Heart left ventricle (tissue), 16 donors: ENCODE results near the gene BTBD6. TPM values are rescaled to one million over a fixed set of nuclear protein-coding genes. Genes with fewer than 3 reads are reported as not detected.

Experiments
- ATAC-seq, 4 donors: fragments of 200-7000 bp; cut with Tn5 transposase; one replicate each; pipeline ENCODE4 v1.9.1; 2020 to 2022; ENCODE audit warnings: moderate library complexity in 4 of 4, mild to moderate bottlenecking in 3 of 4, moderate number of reproducible peaks in 1 of 4
- DNase-seq, 5 donors: peaks; one replicate each; pipeline ENCODE4 v3.0.0-alpha.2; 2020
- H3K27ac ChIP-seq, 12 donors: fragments of 200-600 bp; sonication (generic) in 4 of 12; one replicate each; pipeline versions ENCODE4 v1.5.0 to v1.8.0; 2016 to 2022; ENCODE audit warnings: mild to moderate bottlenecking in 2 of 12
- H3K27me3 ChIP-seq, 9 donors: fragments of 200-600 bp; sonication (generic) in 2 of 9; one replicate each; pipeline versions ENCODE4 v1.5.1 to v1.8.0; 2016 to 2022; ENCODE audit warnings: mild to moderate bottlenecking in 3 of 9
- H3K36me3 ChIP-seq, 9 donors: fragments of 200-600 bp; sonication (generic) in 2 of 9; one replicate each; pipeline versions ENCODE4 v1.5.0 to v1.8.0; 2018 to 2022; ENCODE audit warnings: mild to moderate bottlenecking in 2 of 9
- H3K4me1 ChIP-seq, 12 donors: fragments of 200-600 bp; sonication (generic) in 4 of 12; one replicate each; pipeline versions ENCODE4 v1.5.0 to v1.8.0; 2016 to 2022; ENCODE audit warnings: mild to moderate bottlenecking in 3 of 12
- H3K4me3 ChIP-seq, 12 donors: fragments of 200-600 bp; sonication (generic) in 4 of 12; one replicate each; pipeline versions ENCODE4 v1.5.0 to v1.8.0; 2017 to 2022; ENCODE audit warnings: mild to moderate bottlenecking in 9 of 12, moderate library complexity in 4 of 12
- H3K9me3 ChIP-seq, 12 donors: fragments of 200-600 bp; sonication (generic) in 4 of 12; one replicate each; pipeline versions ENCODE4 v1.5.0 to v1.8.0; 2016 to 2022; ENCODE audit warnings: mild to moderate bottlenecking in 1 of 12
- CTCF ChIP-seq, 12 donors: fragments of 200-600 bp; sonication (generic) in 4 of 12; IDR thresholded peaks; one replicate each; pipeline versions ENCODE4 v1.5.0 to v1.8.0; 2018 to 2022; ENCODE audit warnings: antibody characterized with exemption in 12 of 12, mild to moderate bottlenecking in 5 of 12
- POLR2A ChIP-seq, 2 donors: fragments of 450-650 bp; IDR thresholded peaks; one replicate each; pipeline ENCODE4 v1.6.1; 2017; ENCODE audit warnings: antibody characterized with exemption in 2 of 2, mild to moderate bottlenecking in 2 of 2, moderate library complexity in 2 of 2
- WGBS, 4 donors: extraction: QIAGEN DNeasy Blood & Tissue Kit in 2 of 4; methylation state at CpG; one replicate each; pipeline versions ENCODE4 v1.1.5 to v1.1.7; 2013 to 2018; 5-methylcytosine and 5-hydroxymethylcytosine counted together
- intact Hi-C, 10 donors: fragments of 100-400 bp; cut with DNase I; formaldehyde crosslinking; loops; one replicate each; pipeline versions ENCODE4 v1.11.1 to v1.14.2; 2022
- polyA plus RNA-seq, 2 donors: library from polyadenylated mRNA; stranded (reverse); fragments of 200-250 nt; gene quantifications; one replicate each; pipeline ENCODE4 v1.2.3, GENCODE V29; 2013
- total RNA-seq, 9 donors: library from RNA; depleted of rRNA in 2 of 9; stranded (reverse); fragments of >200 nt in 2 of 9; fragmentation: NEBNext Ultra II Directional in 3 of 9; extraction: Animal tissue kit (Norgen Biotek cat#: 25700) in 3 of 9; gene quantifications; one replicate each; pipeline versions ENCODE4 v1.1.0 to v1.2.4, GENCODE V29; 2016 to 2023
- donor health status: ischemic (EF 13 %, LVEDD 7.1; RV severe dilation, severe dysfunction).
- donor health status: healthy with polysubstance abuse.
- donor health status: DM: no; HTN: yes; CAD: no.
- donor health status: DM: no; HTN: no; CAD: no.
- donor health status: ischemic (EF 25% LVEDD 6.9; RV normal size, moderate dysfunction).
- donor health status: ischemic (EF 25% LVEDD 5.7; RV mildly dilated, moderate dysfunction).
- donor health status: healthy.
- donor health status: DM: yes; HTN: yes; CAD: no.
- donor health status: ischemic (EF 35%, LVEDD 5.7; RV mildly dilated, moderate dysfunction).
- donor health status: nonischemic (EF 11% LVEDD 7.7; RV severe dilation, severe dysfunction).
- donor health status: DM: yes; HTN: yes; CAD: no.
- donor health status: PGD.
- donor health status: ischemic (EF 29% LVEDD 5.4; RV normal size, mild dysfunction).
- donor health status: nonischemic (EF 23%, LVEDD 6.1; RV moderate dilation, normal function).

Gene BTBD6
- total and polyA plus RNA-seq, 11 donors, result 28.8 to 56.3 (median 36.9) TPM

- peak overlapping the region; percentile 35 to 95 (median 61) for H3K27ac ChIP-seq
- no peak for DNase-seq
- 55 to 80% (median 57%) methylated on average over 1 to 20 of the region's 20 CpGs for WGBS, 4 donors
- TF ChIP-seq POLR2A (IDR thresholded peaks at IDR 0.05) (no peak), CTCF (IDR thresholded peaks at IDR 0.05) (no peak)
- intact Hi-C loops, result loop anchor here (2.0 to 10.0 kb wide), 16 partner anchors 45 to 325 kb away; partner anchors contain the start of genes TMEM121 (in 2 of the 10), AHNAK2 (in 1 of the 10) and BTBD6 (in 1 of the 10)
- H3K27me3 ChIP-seq, result peaks cover 0 to 29% (median 5%) of the 10 kb centered on the region in 9 donors
- H3K9me3 ChIP-seq, result no peaks in the 10 kb centered on the region
- no peaks in the 10 kb centered on the region for H3K36me3 ChIP-seq
- ATAC-seq, result peak in 1 of 4 donors; percentile 3
- no peak overlapping the region for H3K4me3 ChIP-seq
- H3K4me1 ChIP-seq, result peaks cover 0 to 100% (median 66%) of the 10 kb centered on the region in 12 donors
These were observed 46.3 kb upstream of the BTBD6 start for GRCh38 chr14:105201925-105202513.

DNA sequence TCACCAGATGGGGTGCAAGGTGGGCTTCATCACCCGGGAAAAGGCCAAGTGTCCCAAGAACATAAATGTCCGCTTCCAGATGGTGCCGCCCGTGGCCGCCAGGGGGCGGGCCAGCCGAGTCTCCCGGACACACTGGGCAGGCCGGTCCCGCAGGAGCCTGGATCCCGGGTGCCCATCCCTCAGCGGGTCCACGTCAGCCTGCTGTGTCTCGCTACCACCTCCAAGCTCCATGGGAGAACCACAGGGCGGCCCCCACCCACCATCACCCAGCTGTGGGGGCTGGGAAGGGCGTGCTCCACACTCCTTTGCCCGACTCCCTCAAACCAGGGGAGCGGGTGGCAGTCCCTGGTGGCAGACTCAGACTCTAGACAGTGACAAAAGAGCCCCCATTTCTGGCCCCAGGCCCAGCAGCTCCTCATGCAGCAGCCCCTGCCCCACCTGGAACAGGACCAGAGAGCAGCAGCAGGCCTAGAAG is 45.2 kb upstream of the BTBD6 start:
- Histone ChIP-seq H3K9me3 (no peaks in the 10 kb centered on the region), H3K4me3 (no peak overlapping the region), H3K36me3 (no peaks in the 10 kb centered on the region), H3K4me1 (peaks cover 0 to 98% (median 59%) of the 10 kb centered on the region in 12 donors), H3K27me3 (peaks cover 0 to 21% (median 0%) of the 10 kb centered on the region in 9 donors), H3K27ac (peak overlapping the region in 8 of 12 donors; percentile 51 to 95 (median 72))
- DNase-seq, result peak; percentile 73 to 88 (median 76)
- intact Hi-C loops, result loop anchor here (1.0 to 10.0 kb wide), 16 partner anchors 44 to 324 kb away; partner anchors contain the start of genes TMEM121 (in 2 of the 10), AHNAK2 (in 1 of the 10) and BTBD6 (in 1 of the 10)
- TF ChIP-seq POLR2A (IDR thresholded peaks at IDR 0.05) (no peak), CTCF (IDR thresholded peaks at IDR 0.05) (peak; percentile 86 to 97 (median 93))
- 8 to 11% (median 10%) methylated on average over 4 to 18 of the region's 18 CpGs for WGBS, 4 donors
- peak; percentile 13 to 45 (median 30) for ATAC-seq

DNA sequence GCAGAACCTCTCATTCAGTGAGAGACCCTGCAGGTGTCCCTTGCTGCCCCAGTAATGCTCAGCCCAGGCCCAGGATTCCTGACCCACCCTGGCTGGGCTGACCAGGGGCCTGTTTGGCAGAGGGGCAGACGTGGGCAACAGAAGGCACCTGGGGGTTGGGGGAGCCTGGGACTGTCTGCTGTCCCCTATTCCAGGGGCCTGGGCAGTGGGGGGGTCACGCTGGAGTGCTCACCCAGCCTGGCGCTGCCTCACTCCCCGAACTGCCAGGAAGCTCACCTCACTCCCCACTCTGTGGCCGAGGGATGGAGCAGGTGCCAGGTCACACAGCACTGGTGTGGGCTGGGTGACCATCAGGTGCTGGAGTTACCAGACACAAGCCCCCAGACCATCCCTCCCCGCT is 44.6 kb upstream of the BTBD6 start:
- H3K4me3 ChIP-seq, result no peak overlapping the region
- no peaks in the 10 kb centered on the region for H3K9me3 ChIP-seq
- peak overlapping the region in 3 of 12 donors; percentile 9 to 81 (median 75) for H3K27ac ChIP-seq
- DNase-seq (no peak), ATAC-seq (no peak)
- H3K4me1 ChIP-seq, result peaks cover 0 to 92% (median 54%) of the 10 kb centered on the region in 12 donors
- TF ChIP-seq CTCF (IDR thresholded peaks at IDR 0.05), result no peak
- TF ChIP-seq POLR2A (IDR thresholded peaks at IDR 0.05), result no peak
- H3K27me3 ChIP-seq, result peaks cover 0 to 16% (median 0%) of the 10 kb centered on the region in 9 donors
- H3K36me3 ChIP-seq, result no peaks in the 10 kb centered on the region
- 74 to 79% (median 76%) methylated on average over 2 to 6 of the region's 6 CpGs; no CpG with 5 or more reads in 1 of the 4 donors for WGBS, 4 donors
- intact Hi-C loops, result loop anchor here (1.0 to 10.0 kb wide), 17 partner anchors 44 to 324 kb away; partner anchors contain the start of genes TMEM121 (in 2 of the 10), AHNAK2 (in 1 of the 10) and BTBD6 (in 1 of the 10)
